HL-60 (cell line): ENCODE data around the gene AMACR.

Experiments
- POLR2AphosphoS5 ChIP-seq: IDR thresholded peaks from 2 replicates; pipeline ENCODE4 v1.6.1; 2012; ENCODE audit warnings: low read depth
- TF ChIP-seq, protein P1 (sequence below): IDR thresholded peaks from one replicate; pipeline ENCODE4 v1.5.1; 2011; ENCODE audit warnings: low read length, control low read depth, inconsistent platforms; ENCODE audit not compliant: insufficient read depth

DNA sequence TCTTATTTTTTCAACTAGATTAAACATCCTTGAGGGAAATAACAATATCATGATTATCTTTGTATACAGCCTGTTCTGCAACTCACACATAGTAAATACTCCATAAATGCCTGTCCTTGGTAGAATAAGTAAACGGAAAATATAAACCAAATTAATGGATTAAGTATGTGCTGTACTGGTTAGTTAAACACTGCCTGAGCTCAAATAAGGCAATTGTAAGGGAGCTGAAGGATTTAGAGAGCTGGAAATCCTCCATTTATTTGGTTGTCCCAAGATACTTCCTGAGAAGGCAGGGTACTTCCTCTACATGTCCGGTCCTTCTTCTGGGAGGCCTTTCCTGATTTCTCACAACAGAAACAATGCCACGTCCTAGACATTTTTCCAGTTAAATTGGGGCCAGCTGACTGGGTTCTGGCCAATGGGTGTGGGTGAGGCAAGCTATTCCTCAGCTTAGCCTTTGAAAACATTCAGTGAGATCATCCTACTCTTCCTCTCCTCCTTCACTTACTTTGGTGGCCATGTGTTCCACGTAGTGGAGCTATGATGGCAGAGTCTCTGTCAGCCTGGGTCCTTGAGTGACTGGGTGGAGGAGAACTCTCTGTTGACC is 43.6 kb upstream of the AMACR start:
- TF ChIP-seq, protein P1, sequence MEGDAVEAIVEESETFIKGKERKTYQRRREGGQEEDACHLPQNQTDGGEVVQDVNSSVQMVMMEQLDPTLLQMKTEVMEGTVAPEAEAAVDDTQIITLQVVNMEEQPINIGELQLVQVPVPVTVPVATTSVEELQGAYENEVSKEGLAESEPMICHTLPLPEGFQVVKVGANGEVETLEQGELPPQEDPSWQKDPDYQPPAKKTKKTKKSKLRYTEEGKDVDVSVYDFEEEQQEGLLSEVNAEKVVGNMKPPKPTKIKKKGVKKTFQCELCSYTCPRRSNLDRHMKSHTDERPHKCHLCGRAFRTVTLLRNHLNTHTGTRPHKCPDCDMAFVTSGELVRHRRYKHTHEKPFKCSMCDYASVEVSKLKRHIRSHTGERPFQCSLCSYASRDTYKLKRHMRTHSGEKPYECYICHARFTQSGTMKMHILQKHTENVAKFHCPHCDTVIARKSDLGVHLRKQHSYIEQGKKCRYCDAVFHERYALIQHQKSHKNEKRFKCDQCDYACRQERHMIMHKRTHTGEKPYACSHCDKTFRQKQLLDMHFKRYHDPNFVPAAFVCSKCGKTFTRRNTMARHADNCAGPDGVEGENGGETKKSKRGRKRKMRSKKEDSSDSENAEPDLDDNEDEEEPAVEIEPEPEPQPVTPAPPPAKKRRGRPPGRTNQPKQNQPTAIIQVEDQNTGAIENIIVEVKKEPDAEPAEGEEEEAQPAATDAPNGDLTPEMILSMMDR, result no peak
- TF ChIP-seq POLR2AphosphoS5, result no peak
